Measurements from ENCODE around the gene YBX3.

The YBX3 gene

DNA sequence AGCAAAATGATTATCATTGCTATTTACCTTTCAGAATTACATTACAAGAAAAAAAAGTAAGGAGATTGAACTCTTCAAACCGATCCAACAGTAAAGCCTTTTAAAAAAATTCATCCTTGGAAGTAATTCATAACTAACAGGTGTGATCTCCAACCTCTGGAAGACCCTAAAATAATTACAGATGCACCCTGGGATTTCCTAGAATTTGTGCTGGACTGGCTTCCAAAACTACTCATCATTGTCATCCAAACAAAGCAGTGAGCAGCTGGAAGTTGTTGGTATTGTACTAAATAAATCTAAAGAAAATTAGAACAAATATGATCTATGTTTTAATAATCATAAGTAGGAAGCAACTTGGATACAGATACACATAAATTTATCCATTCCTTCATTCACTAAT lies 1.9 kb upstream of the YBX3 start:
- H3K4me3 ChIP-seq (ENCODE audit: low read length): no peak overlapping the region
- TF ChIP-seq CTCF (IDR thresholded peaks at IDR 0.05; ENCODE audit: insufficient read depth, low read depth, low read length, missing control alignments): no peak
- DNase-seq (ENCODE audit: low read depth): no peak

DNA sequence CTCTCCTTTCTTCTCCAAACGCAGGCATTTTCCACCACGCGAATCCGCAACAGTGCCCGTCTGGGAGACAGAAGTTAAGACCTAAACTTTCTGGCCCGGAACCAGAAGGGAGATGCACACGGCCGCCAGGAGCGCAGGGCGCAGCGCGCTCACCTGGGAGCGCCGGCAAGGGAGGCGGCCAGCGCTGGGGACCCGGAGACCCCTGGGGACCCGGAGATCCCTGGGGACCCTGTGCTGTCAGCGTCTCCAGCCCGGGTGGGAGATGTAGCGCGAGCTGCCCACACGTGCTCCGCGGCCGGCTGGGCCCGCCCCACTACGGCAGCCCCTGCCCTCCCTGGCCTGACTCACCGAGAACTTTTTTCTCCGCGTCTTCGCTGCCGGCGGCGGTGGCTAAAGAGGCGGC lies 620 bp downstream of the YBX3 start:
- H3K4me3 ChIP-seq (ENCODE audit: low read length): peak overlapping the region; percentile 98
- peak; percentile 73 for DNase-seq (ENCODE audit: low read depth)
- TF ChIP-seq CTCF (IDR thresholded peaks at IDR 0.05; ENCODE audit: insufficient read depth, low read depth, low read length, missing control alignments): no peak

DNA sequence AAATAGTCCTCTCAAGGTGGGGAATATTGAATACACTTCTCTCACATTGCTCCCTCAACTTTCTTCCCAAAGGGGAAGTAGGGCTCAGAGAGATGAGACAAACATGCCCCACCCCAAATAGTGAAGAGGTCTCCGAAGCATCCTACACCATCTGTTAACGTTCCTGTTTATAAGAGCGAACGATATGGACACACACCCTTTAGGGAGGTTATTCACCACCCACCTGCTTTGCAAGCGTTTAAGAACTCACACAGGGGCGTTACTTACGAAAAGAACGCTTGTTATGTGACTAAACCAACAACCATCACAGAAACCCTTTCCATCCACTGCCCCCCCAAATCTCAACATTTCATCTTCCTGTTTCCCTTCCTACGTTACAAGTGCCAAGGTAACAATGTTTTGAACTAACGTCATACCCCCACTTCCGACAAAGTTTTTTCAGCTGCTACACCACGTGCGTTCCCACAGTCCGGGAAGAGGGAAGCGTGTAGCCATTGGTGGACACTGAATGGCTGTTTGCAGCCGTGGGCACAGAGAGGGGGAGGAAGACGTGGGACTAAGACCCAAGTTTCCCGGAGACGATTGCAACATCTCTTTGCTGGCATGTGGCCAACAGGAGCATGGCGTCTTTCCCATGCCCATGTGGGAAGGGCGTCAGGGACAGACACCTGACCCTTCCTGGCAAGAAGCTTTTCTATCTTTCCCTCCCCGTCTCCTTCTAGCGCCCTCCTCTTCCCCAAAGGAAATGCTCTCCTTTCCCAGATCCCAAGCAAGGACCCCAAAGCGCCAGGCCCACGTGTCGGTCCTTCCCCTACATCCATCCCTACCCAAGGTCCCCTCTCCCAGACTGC lies 1.2 kb downstream of the YBX3 start:
- H3K4me3 ChIP-seq (ENCODE audit: low read length): peak overlapping the region; percentile 98
- TF ChIP-seq CTCF (IDR thresholded peaks at IDR 0.05; ENCODE audit: insufficient read depth, low read depth, low read length, missing control alignments): no peak
- peak; percentile 96 for DNase-seq (ENCODE audit: low read depth)

- peak overlapping the region; percentile 98 for H3K4me3 ChIP-seq (ENCODE audit: low read length)
- DNase-seq (ENCODE audit: low read depth): no peak
- TF ChIP-seq CTCF (IDR thresholded peaks at IDR 0.05; ENCODE audit: insufficient read depth, low read depth, low read length, missing control alignments): no peak
Measured at GRCh38 chr12:10720974-10721650, 2.0 kb downstream of the YBX3 start.

DNA sequence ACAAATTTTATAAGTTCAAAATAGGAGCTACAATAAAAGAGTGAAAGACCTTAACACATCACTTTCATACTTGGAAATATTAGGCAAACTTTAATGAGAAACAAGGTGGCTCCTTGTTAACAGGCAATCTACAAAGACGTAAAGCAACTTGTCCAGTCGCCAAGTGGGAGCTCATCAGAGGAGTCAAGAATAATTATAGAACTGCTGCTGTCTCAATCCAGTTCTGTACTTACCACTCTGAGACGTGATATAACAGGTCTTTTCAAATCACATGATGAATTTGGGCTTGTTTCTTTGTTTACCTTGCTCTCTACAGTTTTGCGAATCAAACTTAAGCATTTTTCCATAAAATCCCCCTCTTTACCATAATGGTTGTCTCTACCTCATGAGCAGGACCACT lies 3.6 kb downstream of the YBX3 start:
- TF ChIP-seq CTCF (IDR thresholded peaks at IDR 0.05; ENCODE audit: insufficient read depth, low read depth, low read length, missing control alignments): no peak
- DNase-seq (ENCODE audit: low read depth): peak; percentile 66
- peak overlapping the region; percentile 98 for H3K4me3 ChIP-seq (ENCODE audit: low read length)

GRCh38 chr12:10718279-10718821 lies 4.8 kb downstream of the YBX3 start:
- peak; percentile 76 for DNase-seq (ENCODE audit: low read depth)

More at GRCh38 chr12:10718279-10718821, 4.8 kb downstream of the YBX3 start:
- TF ChIP-seq CTCF (IDR thresholded peaks at IDR 0.05; ENCODE audit: insufficient read depth, low read depth, low read length, missing control alignments): no peak
- peak overlapping the region; percentile 98 for H3K4me3 ChIP-seq (ENCODE audit: low read length)
